Mammary epithelial cell (primary cell): Measurements from ENCODE around the gene EXOC6B.

Experiments used
- EZH2 ChIP-seq: IDR thresholded peaks from 2 replicates; pipeline ENCODE4 v1.6.1; 2012; ENCODE audit warnings: low read length, inconsistent platforms, borderline replicate concordance
- TF ChIP-seq, protein P1 (sequence below), 2 donors: IDR thresholded peaks in 1 of 2; conservative IDR thresholded peaks in 1 of 2; 2 replicates each; pipeline ENCODE4 v1.5.1; 2011 to 2012; ENCODE audit warnings: inconsistent platforms in 2 of 2, low read length in 2 of 2, mild to moderate bottlenecking in 2 of 2, control low read depth in 1 of 2, low read depth in 1 of 2; ENCODE audit not compliant: insufficient read depth in 1 of 2; ENCODE audit errors: extremely low read depth in 1 of 2

DNA sequence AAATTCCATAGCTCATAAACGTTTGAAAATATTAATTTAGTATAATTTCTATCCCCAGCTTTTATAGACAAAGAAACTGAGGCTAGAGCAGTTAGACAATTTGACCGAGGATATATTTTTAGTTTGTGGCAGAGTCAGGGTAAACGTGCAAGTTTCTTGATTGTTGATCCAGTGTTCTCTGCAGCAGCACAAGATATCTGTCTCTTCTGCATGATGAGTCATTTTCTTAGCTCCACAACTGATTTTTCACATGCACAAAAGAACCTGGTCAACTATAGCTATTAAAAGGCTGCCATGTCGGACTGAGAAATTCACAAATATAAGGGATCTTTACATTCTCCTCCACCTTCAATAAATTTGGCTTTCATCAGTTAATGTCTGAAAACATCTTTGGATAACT, 534.8 kb downstream of the EXOC6B start:
- TF ChIP-seq, protein P1, sequence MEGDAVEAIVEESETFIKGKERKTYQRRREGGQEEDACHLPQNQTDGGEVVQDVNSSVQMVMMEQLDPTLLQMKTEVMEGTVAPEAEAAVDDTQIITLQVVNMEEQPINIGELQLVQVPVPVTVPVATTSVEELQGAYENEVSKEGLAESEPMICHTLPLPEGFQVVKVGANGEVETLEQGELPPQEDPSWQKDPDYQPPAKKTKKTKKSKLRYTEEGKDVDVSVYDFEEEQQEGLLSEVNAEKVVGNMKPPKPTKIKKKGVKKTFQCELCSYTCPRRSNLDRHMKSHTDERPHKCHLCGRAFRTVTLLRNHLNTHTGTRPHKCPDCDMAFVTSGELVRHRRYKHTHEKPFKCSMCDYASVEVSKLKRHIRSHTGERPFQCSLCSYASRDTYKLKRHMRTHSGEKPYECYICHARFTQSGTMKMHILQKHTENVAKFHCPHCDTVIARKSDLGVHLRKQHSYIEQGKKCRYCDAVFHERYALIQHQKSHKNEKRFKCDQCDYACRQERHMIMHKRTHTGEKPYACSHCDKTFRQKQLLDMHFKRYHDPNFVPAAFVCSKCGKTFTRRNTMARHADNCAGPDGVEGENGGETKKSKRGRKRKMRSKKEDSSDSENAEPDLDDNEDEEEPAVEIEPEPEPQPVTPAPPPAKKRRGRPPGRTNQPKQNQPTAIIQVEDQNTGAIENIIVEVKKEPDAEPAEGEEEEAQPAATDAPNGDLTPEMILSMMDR (conservative IDR thresholded peaks at IDR 0.05 in 1 of 2, IDR thresholded peaks at IDR 0.05 in 1 of 2; ENCODE audit: extremely low read depth in 1 of 2, insufficient read depth in 1 of 2, low read depth in 1 of 2, low read length in 2 of 2) = no peak
- TF ChIP-seq EZH2 = no peak
